GM04504 (cell line): ENCODE measurements around the gene VIL1.
A peak's percentile ranks its signal among the peaks of the same experiment; 100 is the strongest.

Source experiments
- DNase-seq: peaks from one replicate; pipeline ENCODE4 v3.0.0-alpha.2; 2012; ENCODE audit warnings: low read depth

Gene VIL1

GRCh38 chr2:218395090-218395444 lies 23.9 kb upstream of the VIL1 start:
- DNase-seq, result no peak

GRCh38 chr2:218395456-218395825 lies 23.5 kb upstream of the VIL1 start:
- DNase-seq, result no peak

- DNase-seq, result peak; percentile 95
These were observed 22.9 kb upstream of the VIL1 start for GRCh38 chr2:218395826-218396687.

GRCh38 chr2:218396688-218397462 lies 22.0 kb upstream of the VIL1 start:
- no peak for DNase-seq

- no peak for DNase-seq
These were observed 21.5 kb upstream of the VIL1 start for GRCh38 chr2:218397463-218397819.

- peak; percentile 61 for DNase-seq
These were observed 21.0 kb upstream of the VIL1 start for GRCh38 chr2:218397820-218398436.

GRCh38 chr2:218398437-218399390 lies 20.2 kb upstream of the VIL1 start:
- peak; percentile 48 for DNase-seq

GRCh38 chr2:218399391-218400166 lies 19.3 kb upstream of the VIL1 start, which contains the start of gene CTDSP1:
Gene CTDSP1 (plus strand): TSS chr2:218399868. CDS start chr2:218400091, 223 bp downstream.
- peak; percentile 95 for DNase-seq

- DNase-seq, result no peak
These were observed 18.6 kb upstream of the VIL1 start for GRCh38 chr2:218400167-218400929.

GRCh38 chr2:218400930-218401881 lies 17.7 kb upstream of the VIL1 start:
- DNase-seq, result no peak

- no peak for DNase-seq
These were observed 17.0 kb upstream of the VIL1 start for GRCh38 chr2:218401890-218402289.

- DNase-seq, result no peak
These were observed 16.4 kb upstream of the VIL1 start for GRCh38 chr2:218402491-218402901.

GRCh38 chr2:218402911-218403411 lies 16.0 kb upstream of the VIL1 start:
- no peak for DNase-seq

GRCh38 chr2:218403810-218404209 lies 15.1 kb upstream of the VIL1 start:
- DNase-seq, result no peak

GRCh38 chr2:218404351-218405085 lies 14.4 kb upstream of the VIL1 start:
- no peak for DNase-seq

GRCh38 chr2:218405086-218405745 lies 13.7 kb upstream of the VIL1 start:
- no peak for DNase-seq

- DNase-seq, result no peak
These were observed 13.1 kb upstream of the VIL1 start for GRCh38 chr2:218405746-218406208.
